A673 (cell line): ENCODE data around the gene SYNJ2.

Source experiments
- EZH2 ChIP-seq: fragments of 200-600 bp; sonication (generic); IDR thresholded peaks from 2 replicates; pipeline ENCODE4 v1.6.1; 2017; ENCODE audit warnings: borderline replicate concordance, low read depth, mild to moderate bottlenecking, mixed read lengths, antibody characterized with exemption, low read length; ENCODE audit not compliant: poor library complexity, severe bottlenecking
- TF ChIP-seq, protein P1 (sequence below): fragments of 300-800, 200-600 bp; sonication (generic); conservative IDR thresholded peaks from 2 replicates; pipeline ENCODE4 v1.5.1; 2017; ENCODE audit warnings: low read depth, mild to moderate bottlenecking, antibody characterized with exemption, low read length, moderate library complexity, mixed read lengths

- TF ChIP-seq, protein P1, sequence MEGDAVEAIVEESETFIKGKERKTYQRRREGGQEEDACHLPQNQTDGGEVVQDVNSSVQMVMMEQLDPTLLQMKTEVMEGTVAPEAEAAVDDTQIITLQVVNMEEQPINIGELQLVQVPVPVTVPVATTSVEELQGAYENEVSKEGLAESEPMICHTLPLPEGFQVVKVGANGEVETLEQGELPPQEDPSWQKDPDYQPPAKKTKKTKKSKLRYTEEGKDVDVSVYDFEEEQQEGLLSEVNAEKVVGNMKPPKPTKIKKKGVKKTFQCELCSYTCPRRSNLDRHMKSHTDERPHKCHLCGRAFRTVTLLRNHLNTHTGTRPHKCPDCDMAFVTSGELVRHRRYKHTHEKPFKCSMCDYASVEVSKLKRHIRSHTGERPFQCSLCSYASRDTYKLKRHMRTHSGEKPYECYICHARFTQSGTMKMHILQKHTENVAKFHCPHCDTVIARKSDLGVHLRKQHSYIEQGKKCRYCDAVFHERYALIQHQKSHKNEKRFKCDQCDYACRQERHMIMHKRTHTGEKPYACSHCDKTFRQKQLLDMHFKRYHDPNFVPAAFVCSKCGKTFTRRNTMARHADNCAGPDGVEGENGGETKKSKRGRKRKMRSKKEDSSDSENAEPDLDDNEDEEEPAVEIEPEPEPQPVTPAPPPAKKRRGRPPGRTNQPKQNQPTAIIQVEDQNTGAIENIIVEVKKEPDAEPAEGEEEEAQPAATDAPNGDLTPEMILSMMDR, result no peak
- TF ChIP-seq EZH2, result no peak
These were observed 55.4 kb downstream of the SYNJ2 start for GRCh38 chr6:158037021-158037420.
